Pancreas (tissue), 10 donors: ENCODE measurements around the gene LYPD6B. TPM values are rescaled to one million over a fixed set of nuclear protein-coding genes. Genes with fewer than 3 reads are reported as not detected.
A peak's percentile ranks its signal among the peaks of the same experiment; 100 is the strongest.

Experiments used
- ATAC-seq, 4 donors: fragments of 200-7000 bp; cut with Tn5 transposase; one replicate each; pipeline versions ENCODE4 v1.8.0 to v1.9.1; 2020; ENCODE audit warnings: mild to moderate bottlenecking in 4 of 4, moderate library complexity in 4 of 4
- DNase-seq, 6 donors: peaks; one replicate each; pipeline ENCODE4 v3.0.0-alpha.2; 2020
- FAIRE-seq: peaks from 2 replicates; lab custom pipeline; 2012; peaks lifted over from hg19 to GRCh38; lab: Jason Lieb, UNC
- H3K27ac ChIP-seq, 4 donors: fragments of 200-600 bp; sonication (generic); 1 replicate in 3 of 4; 2 replicates in 1 of 4; pipeline versions ENCODE4 v1.5.0 to v1.8.0; 2020
- H3K27me3 ChIP-seq, 4 donors: fragments of 200-600 bp; one replicate each; pipeline ENCODE4 v1.8.0; 2021
- H3K36me3 ChIP-seq, 3 donors: fragments of 200-600 bp; sonication (generic) in 1 of 3; one replicate each; pipeline versions ENCODE4 v1.5.0 to v1.8.0; 2020 to 2021
- H3K4me1 ChIP-seq, 3 donors: fragments of 200-600 bp; one replicate each; pipeline ENCODE4 v1.8.0; 2021
- H3K4me3 ChIP-seq, 4 donors: fragments of 200-600 bp; sonication (generic) in 2 of 4; one replicate each; pipeline versions ENCODE4 v1.5.0 to v1.8.0; 2020 to 2021
- H3K9me3 ChIP-seq, 4 donors: fragments of 200-600 bp; one replicate each; pipeline ENCODE4 v1.8.0; 2021
- WGBS, 2 donors: extraction: QIAGEN DNeasy Blood & Tissue Kit; methylation state at CpG; one replicate each; pipeline ENCODE4 v1.1.7; 2013; 5-methylcytosine and 5-hydroxymethylcytosine counted together
- intact Hi-C, 3 donors: fragments of 100-400 bp; cut with DNase I; formaldehyde crosslinking; loops; one replicate each; pipeline versions ENCODE4 v1.11.1 to v1.14.2; 2022
- polyA plus RNA-seq, 2 donors: library from polyadenylated mRNA; stranded (reverse); fragments of 200-250 nt; gene quantifications; one replicate each; pipeline ENCODE4 v1.2.3, GENCODE V29; 2013
- total RNA-seq, 6 donors: library from RNA; stranded (reverse); fragmentation: NEBNext Ultra II Directional in 4 of 6; extraction: Animal tissue kit (Norgen Biotek cat#: 25700) in 4 of 6; gene quantifications; one replicate each; pipeline versions ENCODE4 v1.2.1 to v1.2.4, GENCODE V29; 2021 to 2023
- TF ChIP-seq, protein P1 (sequence below), 4 donors: fragments of 200-600 bp; sonication (generic) in 3 of 4; IDR thresholded peaks; one replicate each; pipeline versions ENCODE4 v1.5.0 to v1.8.0; 2021; ENCODE audit warnings: antibody characterized with exemption in 4 of 4
- donor health status: healthy with polysubstance abuse.
- donor health status: DM: no; HTN: no; CAD: no; lungs with moderate emphysema.
- donor health status: DM: no; HTN: no; CAD: no.
- donor health status: control.
- donor health status: control.
- donor health status: Bipolar disorder and iron deficiency.
- donor health status: DM: yes; HTN: yes; CAD: no.
- donor health status: DM: no; HTN: no; CAD: no.
- donor health status: DM: no; HTN: no; CAD: no.
- donor health status: DM: yes; HTN: yes; CAD: no.

The LYPD6B gene
- total and polyA plus RNA-seq, 8 donors: 3.0 to 8.1 (median 4.6) TPM

DNA sequence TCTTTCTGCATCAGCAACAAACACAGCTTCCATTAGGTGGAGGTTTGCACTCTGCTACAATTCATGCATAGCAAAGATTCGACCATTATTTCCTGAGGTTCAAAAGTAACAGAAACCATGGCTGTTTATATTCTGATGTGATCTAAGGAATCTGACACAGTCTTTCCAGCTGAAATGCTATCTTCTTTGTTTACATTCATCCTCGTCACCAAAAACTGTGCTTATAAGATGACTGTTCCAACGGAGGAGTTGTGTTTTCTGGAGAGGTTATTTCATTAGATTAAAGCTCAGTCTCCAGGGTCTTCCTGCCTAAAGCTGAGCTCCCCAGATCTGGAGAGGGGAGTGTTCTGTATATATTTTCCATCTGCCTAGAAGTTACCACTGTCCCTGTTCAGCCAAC is 45.1 kb upstream of the LYPD6B start:
- intact Hi-C loops: loop anchor here in 1 of 3 donors (10.0 kb wide), 1 partner anchor 1059 kb away; no protein-coding TSS in a partner anchor
- ATAC-seq: no peak
- Histone ChIP-seq H3K9me3 (no peaks in the 10 kb centered on the region), H3K4me1 (no peaks in the 10 kb centered on the region), H3K27ac (no peak overlapping the region), H3K27me3 (no peaks in the 10 kb centered on the region), H3K36me3 (no peaks in the 10 kb centered on the region), H3K4me3 (no peak overlapping the region)
- WGBS, 2 donors: 76 to 83% methylated on average over 3 of the region's 3 CpGs
- no peak for DNase-seq
- TF ChIP-seq, protein P1, sequence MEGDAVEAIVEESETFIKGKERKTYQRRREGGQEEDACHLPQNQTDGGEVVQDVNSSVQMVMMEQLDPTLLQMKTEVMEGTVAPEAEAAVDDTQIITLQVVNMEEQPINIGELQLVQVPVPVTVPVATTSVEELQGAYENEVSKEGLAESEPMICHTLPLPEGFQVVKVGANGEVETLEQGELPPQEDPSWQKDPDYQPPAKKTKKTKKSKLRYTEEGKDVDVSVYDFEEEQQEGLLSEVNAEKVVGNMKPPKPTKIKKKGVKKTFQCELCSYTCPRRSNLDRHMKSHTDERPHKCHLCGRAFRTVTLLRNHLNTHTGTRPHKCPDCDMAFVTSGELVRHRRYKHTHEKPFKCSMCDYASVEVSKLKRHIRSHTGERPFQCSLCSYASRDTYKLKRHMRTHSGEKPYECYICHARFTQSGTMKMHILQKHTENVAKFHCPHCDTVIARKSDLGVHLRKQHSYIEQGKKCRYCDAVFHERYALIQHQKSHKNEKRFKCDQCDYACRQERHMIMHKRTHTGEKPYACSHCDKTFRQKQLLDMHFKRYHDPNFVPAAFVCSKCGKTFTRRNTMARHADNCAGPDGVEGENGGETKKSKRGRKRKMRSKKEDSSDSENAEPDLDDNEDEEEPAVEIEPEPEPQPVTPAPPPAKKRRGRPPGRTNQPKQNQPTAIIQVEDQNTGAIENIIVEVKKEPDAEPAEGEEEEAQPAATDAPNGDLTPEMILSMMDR (IDR thresholded peaks at IDR 0.05): no peak
- no peak for FAIRE-seq

DNA sequence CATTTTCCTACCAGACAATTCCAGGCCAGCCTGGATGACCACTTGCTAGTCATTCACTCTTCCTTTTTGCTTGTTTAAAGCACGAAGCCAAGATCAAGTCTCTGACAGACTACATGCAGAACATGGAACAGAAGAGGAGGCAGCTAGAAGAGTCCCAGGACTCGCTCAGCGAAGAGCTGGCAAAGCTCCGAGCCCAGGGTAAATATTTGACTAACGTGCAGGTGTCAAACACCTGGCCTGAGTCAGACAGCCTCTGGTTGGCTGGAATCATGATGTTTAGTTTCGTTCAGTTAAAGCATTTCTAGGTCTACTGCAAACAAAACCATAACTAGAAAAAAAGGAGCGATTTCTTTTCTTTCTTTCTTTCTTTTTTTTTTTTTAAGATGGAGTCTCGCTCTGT is 44.2 kb upstream of the LYPD6B start:
- FAIRE-seq: no peak
- Histone ChIP-seq H3K4me3 (no peak overlapping the region), H3K36me3 (no peaks in the 10 kb centered on the region), H3K4me1 (no peaks in the 10 kb centered on the region), H3K9me3 (no peaks in the 10 kb centered on the region), H3K27me3 (no peaks in the 10 kb centered on the region), H3K27ac (no peak overlapping the region)
- TF ChIP-seq, protein P1 (IDR thresholded peaks at IDR 0.05): no peak
- 32% methylated on average over 8 of the region's 8 CpGs for WGBS, 2 donors
- peak in 3 of 6 donors; percentile 24 to 46 (median 40) for DNase-seq
- ATAC-seq: peak; percentile 50 to 80 (median 68)
- intact Hi-C loops: loop anchor here in 1 of 3 donors (10.0 kb wide), 1 partner anchor 1060 kb away; no protein-coding TSS in a partner anchor

DNA sequence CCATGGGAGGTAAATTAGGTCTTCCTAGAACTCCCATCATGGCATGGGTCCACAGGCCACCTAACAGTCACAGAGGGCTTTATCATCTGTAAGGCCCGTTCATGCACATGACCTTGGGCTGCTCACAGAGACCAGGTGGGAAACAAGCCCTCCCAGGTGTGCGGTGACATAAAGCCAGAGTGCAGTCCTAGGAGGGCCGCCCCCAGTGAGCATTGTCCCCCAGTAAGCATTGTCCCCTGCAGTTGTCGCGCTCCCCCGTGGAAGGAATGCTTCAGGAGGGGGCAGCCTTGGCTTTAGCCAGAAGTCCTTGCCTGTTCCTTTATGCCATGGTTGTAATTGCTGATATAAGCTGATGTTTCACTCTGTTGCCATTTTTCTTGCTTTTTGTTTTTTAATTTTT is 41.7 kb upstream of the LYPD6B start:
- FAIRE-seq: no peak
- H3K4me3 ChIP-seq: no peak overlapping the region
- WGBS, 2 donors: 74 to 78% methylated on average over 6 of the region's 6 CpGs
- H3K36me3 ChIP-seq: no peaks in the 10 kb centered on the region
- intact Hi-C loops: loop anchor here in 1 of 3 donors (10.0 kb wide), 1 partner anchor 1062 kb away; no protein-coding TSS in a partner anchor
- no peaks in the 10 kb centered on the region for H3K27me3 ChIP-seq
- TF ChIP-seq, protein P1 (IDR thresholded peaks at IDR 0.05): no peak
- DNase-seq: no peak
- no peak overlapping the region for H3K27ac ChIP-seq
- ATAC-seq: no peak
- no peaks in the 10 kb centered on the region for H3K4me1 ChIP-seq
- H3K9me3 ChIP-seq: no peaks in the 10 kb centered on the region

DNA sequence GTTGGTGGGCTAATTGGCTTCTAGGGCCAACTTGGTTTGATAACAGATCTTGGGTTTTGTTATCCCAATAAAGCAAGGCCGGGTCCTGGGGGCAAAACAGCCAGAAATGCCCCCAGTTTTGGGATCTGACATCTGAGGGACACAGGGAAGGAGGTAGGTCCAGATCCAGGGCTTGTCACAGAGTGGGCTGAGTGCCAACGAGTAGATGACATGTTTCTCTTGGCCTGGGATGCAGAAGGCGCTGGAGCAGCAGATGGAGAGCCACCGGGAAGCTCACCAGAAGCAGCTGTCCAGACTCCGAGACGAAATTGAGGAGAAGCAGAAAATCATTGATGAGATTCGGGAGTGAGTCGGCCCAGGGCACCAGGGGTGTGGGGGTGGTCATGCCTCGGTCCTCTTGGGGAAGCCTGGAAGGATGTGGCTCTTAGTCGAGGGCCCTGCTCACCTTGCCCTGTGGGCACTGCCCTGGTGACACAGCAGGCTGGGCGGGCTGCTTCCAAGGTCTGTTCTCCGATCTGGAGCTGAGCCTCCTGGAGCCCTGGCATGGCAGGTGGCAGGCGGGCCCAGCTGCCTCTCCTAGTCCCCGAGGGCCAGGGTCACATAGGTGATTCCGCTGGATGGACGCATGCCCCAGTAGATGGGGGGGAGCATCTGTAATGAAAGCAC is 40.2 kb upstream of the LYPD6B start:
- DNase-seq (peak in 1 of 6 donors; percentile 56), ATAC-seq (no peak), FAIRE-seq (no peak)
- no peak overlapping the region for H3K4me3 ChIP-seq
- H3K4me1 ChIP-seq: no peaks in the 10 kb centered on the region
- H3K27me3 ChIP-seq: no peaks in the 10 kb centered on the region
- 65 to 74% methylated on average over 16 of the region's 16 CpGs for WGBS, 2 donors
- intact Hi-C loops: loop anchor here in 1 of 3 donors (10.0 kb wide), 1 partner anchor 1063 kb away; no protein-coding TSS in a partner anchor
- TF ChIP-seq, protein P1 (IDR thresholded peaks at IDR 0.05): no peak
- H3K9me3 ChIP-seq: no peaks in the 10 kb centered on the region
- no peaks in the 10 kb centered on the region for H3K36me3 ChIP-seq
- no peak overlapping the region for H3K27ac ChIP-seq

DNA sequence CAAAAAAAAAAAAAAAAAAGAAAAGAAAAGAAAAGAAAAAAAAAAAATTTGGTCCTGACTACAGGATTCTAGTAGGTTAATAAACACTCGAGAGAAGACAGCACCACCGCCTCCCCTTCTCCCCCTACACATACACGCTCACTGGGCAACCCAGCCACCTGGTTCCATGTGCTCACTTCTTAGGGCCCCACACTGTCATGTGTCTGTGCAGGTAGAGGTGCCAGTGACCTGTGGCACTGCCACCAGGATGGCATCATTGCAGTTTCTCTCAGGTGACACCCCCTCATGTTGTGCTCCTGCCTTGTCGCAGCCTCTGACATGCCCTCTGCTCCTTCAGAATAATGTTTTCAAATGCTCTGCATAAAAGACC is 39.7 kb upstream of the LYPD6B start:
- TF ChIP-seq, protein P1 (IDR thresholded peaks at IDR 0.05): no peak
- no peak for FAIRE-seq
- no peak for DNase-seq
- Histone ChIP-seq H3K27ac (no peak overlapping the region), H3K27me3 (no peaks in the 10 kb centered on the region), H3K36me3 (no peaks in the 10 kb centered on the region), H3K4me3 (no peak overlapping the region), H3K4me1 (no peaks in the 10 kb centered on the region), H3K9me3 (no peaks in the 10 kb centered on the region)
- 82 to 96% methylated on average over 4 of the region's 4 CpGs for WGBS, 2 donors
- intact Hi-C loops: loop anchor here in 1 of 3 donors (10.0 kb wide), 1 partner anchor 1064 kb away; no protein-coding TSS in a partner anchor
- no peak for ATAC-seq
